H1 (cell line): ENCODE results near the gene RPUSD1. TPM values are rescaled to one million over a fixed set of nuclear protein-coding genes. Genes with fewer than 3 reads are reported as not detected.

Experiments
- CTCF ChIA-PET: fragments of 300-600 bp; sonication (Branson Sonifier 250); formaldehyde crosslinking; loops from one replicate; lab custom pipeline; 2021; ENCODE audit not compliant: partially characterized antibody; lab: Charles Lee
- POLR2A ChIA-PET: fragments of 300-600 bp; sonication (Branson Sonifier 250); formaldehyde crosslinking; loops from one replicate; lab custom pipeline; 2021; ENCODE audit warnings: inconsistent platforms; ENCODE audit not compliant: partially characterized antibody; lab: Charles Lee
- DNase-seq, 2 experiments: peaks; one replicate each; pipeline versions ENCODE4 v3.0.0 to v3.0.0-alpha.2; 2010 to 2022; ENCODE audit warnings: low spot score in 2 of 2, low read depth in 1 of 2, mixed read lengths in 1 of 2
- FAIRE-seq: peaks from 2 replicates; lab custom pipeline; 2011; peaks lifted over from hg19 to GRCh38; lab: Jason Lieb, UNC
- H2AFZ ChIP-seq: 2 replicates; pipeline ENCODE4 v1.8.1; 2012; ENCODE audit warnings: low read length, inconsistent platforms
- H2AK5ac ChIP-seq: 2 replicates; pipeline ENCODE4 v1.6.1; 2013; ENCODE audit warnings: low read depth, low read length
- H2BK120ac ChIP-seq: replicated peaks from 2 replicates; pipeline ENCODE3; 2013; ENCODE audit warnings: low read depth, low read length, inconsistent platforms
- H2BK12ac ChIP-seq: 2 replicates; pipeline ENCODE4 v1.6.1; 2013; ENCODE audit warnings: low read depth, low read length
- H2BK15ac ChIP-seq: 2 replicates; pipeline ENCODE4 v1.6.1; 2013; ENCODE audit warnings: low read length
- H2BK20ac ChIP-seq: 2 replicates; pipeline ENCODE4 v1.6.1; 2013; ENCODE audit warnings: low read length
- H2BK5ac ChIP-seq: 2 replicates; pipeline ENCODE4 v1.6.1; 2013; ENCODE audit warnings: low read depth, low read length
- H3K14ac ChIP-seq: 2 replicates; pipeline ENCODE4 v1.6.1; 2013; ENCODE audit warnings: inconsistent platforms; ENCODE audit not compliant: insufficient read length
- H3K18ac ChIP-seq: 2 replicates; pipeline ENCODE4 v1.6.1; 2013; ENCODE audit warnings: low read length; ENCODE audit errors: extremely low read depth
- H3K23ac ChIP-seq: 2 replicates; pipeline ENCODE4 v1.6.1; 2013; ENCODE audit warnings: inconsistent platforms; ENCODE audit not compliant: insufficient read length
- H3K23me2 ChIP-seq: 2 replicates; pipeline ENCODE4 v1.6.1; 2013; ENCODE audit warnings: low read depth, low read length
- H3K27ac ChIP-seq: 2 replicates; pipeline ENCODE4 v1.6.1; 2011; ENCODE audit warnings: low read depth, low read length, inconsistent platforms
- H3K27me3 ChIP-seq, 4 experiments: replicated peaks in 1 of 4; 1 replicate in 1 of 4; 2 replicates in 3 of 4; pipeline versions ENCODE4 v1.6.1 to v1.8.1; 2011 to 2013; ENCODE audit warnings: low read length in 3 of 4, mild to moderate bottlenecking in 3 of 4, inconsistent platforms in 2 of 4, mixed read lengths in 2 of 4, moderate library complexity in 1 of 4; ENCODE audit not compliant: control insufficient read depth in 3 of 4, insufficient read depth in 3 of 4; ENCODE audit errors: extremely low read depth in 1 of 4
- H3K36me3 ChIP-seq, 4 experiments: 2 replicates each; pipeline versions ENCODE4 v1.6.1 to v1.8.1; 2011 to 2013; ENCODE audit warnings: mild to moderate bottlenecking in 4 of 4, low read length in 3 of 4, moderate library complexity in 2 of 4, control low read depth in 1 of 4, inconsistent platforms in 1 of 4; ENCODE audit not compliant: insufficient read depth in 4 of 4, control insufficient read depth in 2 of 4
- H3K4ac ChIP-seq: replicated peaks from 2 replicates; pipeline ENCODE3; 2013; ENCODE audit warnings: low read length, low read depth, mixed read lengths, inconsistent platforms; ENCODE audit not compliant: insufficient read length
- H3K4me1 ChIP-seq, 4 experiments: replicated peaks in 1 of 4; 1 replicate in 1 of 4; 2 replicates in 3 of 4; pipeline versions ENCODE4 v1.6.1 to v1.8.1; 2011 to 2013; ENCODE audit warnings: low read length in 3 of 4, inconsistent platforms in 2 of 4, mixed read lengths in 1 of 4; ENCODE audit not compliant: insufficient read depth in 4 of 4, control insufficient read depth in 3 of 4
- H3K4me2 ChIP-seq, 2 experiments: 2 replicates each; pipeline versions ENCODE4 v1.6.1 to v1.8.1; 2011 to 2013; ENCODE audit warnings: low read depth in 2 of 2, low read length in 2 of 2, control low read depth in 1 of 2, inconsistent platforms in 1 of 2, mild to moderate bottlenecking in 1 of 2; ENCODE audit not compliant: insufficient read depth in 1 of 2
- H3K4me3 ChIP-seq, 4 experiments: fragments of 200-600, 300-600 bp in 1 of 4; sonication (generic), shearing (Covaris generic), sonication (Bioruptor Twin) in 1 of 4; 2 replicates each; pipeline versions ENCODE4 v1.5.1 to v1.8.1; 2011 to 2016; ENCODE audit warnings: low read length in 4 of 4, low read depth in 3 of 4, control low read depth in 2 of 4, inconsistent platforms in 2 of 4, mild to moderate bottlenecking in 2 of 4, mixed read lengths in 1 of 4, moderate library complexity in 1 of 4; ENCODE audit not compliant: insufficient read depth in 2 of 4; ENCODE audit errors: extremely low read depth in 1 of 4
- H3K56ac ChIP-seq: replicated peaks from 2 replicates; pipeline ENCODE3; 2013; ENCODE audit warnings: low read depth, mild to moderate bottlenecking, mixed read lengths, low read length, inconsistent platforms; ENCODE audit not compliant: insufficient read length
- H3K79me1 ChIP-seq: 2 replicates; pipeline ENCODE4 v1.6.1; 2013; ENCODE audit warnings: low read depth, low read length, control low read depth
- H3K79me2 ChIP-seq, 2 experiments: 2 replicates each; pipeline versions ENCODE4 v1.6.1 to v1.8.1; 2012 to 2013; ENCODE audit warnings: low read length in 2 of 2, mild to moderate bottlenecking in 2 of 2, inconsistent platforms in 1 of 2; ENCODE audit not compliant: insufficient read depth in 2 of 2, control insufficient read depth in 1 of 2
- H3K9ac ChIP-seq, 4 experiments: replicated peaks in 1 of 4; 1 replicate in 1 of 4; 2 replicates in 3 of 4; pipeline versions ENCODE4 v1.6.1 to v1.8.1; 2011 to 2013; ENCODE audit warnings: low read depth in 3 of 4, low read length in 3 of 4, control low read depth in 2 of 4, mild to moderate bottlenecking in 2 of 4, moderate library complexity in 2 of 4, inconsistent platforms in 1 of 4; ENCODE audit errors: extremely low read depth in 1 of 4
- H3K9me3 ChIP-seq, 2 experiments: 2 replicates each; pipeline versions ENCODE4 v1.6.1 to v1.8.1; 2012 to 2013; ENCODE audit warnings: mild to moderate bottlenecking in 2 of 2, moderate library complexity in 2 of 2, control low read depth in 1 of 2, inconsistent platforms in 1 of 2, low read depth in 1 of 2, low read length in 1 of 2, mixed read lengths in 1 of 2; ENCODE audit not compliant: insufficient read depth in 2 of 2
- H4K20me1 ChIP-seq, 2 experiments: replicated peaks in 1 of 2; 2 replicates each; pipeline versions ENCODE3 to v1.8.1; 2011 to 2013; ENCODE audit warnings: inconsistent platforms in 2 of 2, low read length in 2 of 2, mild to moderate bottlenecking in 1 of 2; ENCODE audit not compliant: insufficient read depth in 2 of 2, control insufficient read depth in 1 of 2
- H4K5ac ChIP-seq: 2 replicates; pipeline ENCODE4 v1.6.1; 2013; ENCODE audit warnings: low read length, low read depth, mixed read lengths, inconsistent platforms; ENCODE audit not compliant: insufficient read length
- H4K8ac ChIP-seq: 2 replicates; pipeline ENCODE4 v1.8.0; 2013; ENCODE audit warnings: mild to moderate bottlenecking, moderate library complexity, low read length, inconsistent platforms; ENCODE audit not compliant: insufficient read depth; ENCODE audit errors: extremely low read depth
- H4K91ac ChIP-seq: replicated peaks from 2 replicates; pipeline ENCODE3; 2013; ENCODE audit warnings: low read length, mixed read lengths, inconsistent platforms; ENCODE audit not compliant: insufficient read length
- ATF3 ChIP-seq: IDR thresholded peaks from 2 replicates; pipeline ENCODE4 v1.6.1; 2011; ENCODE audit warnings: low read depth, mild to moderate bottlenecking, low read length; ENCODE audit not compliant: insufficient read depth
- JUN ChIP-seq: IDR thresholded peaks from 2 replicates; pipeline ENCODE4 v1.6.1; 2011; ENCODE audit warnings: low read depth, mild to moderate bottlenecking, improper control_type of control experiment, low read length
- RFX5 ChIP-seq: IDR thresholded peaks from 2 replicates; pipeline ENCODE4 v1.6.1; 2011; ENCODE audit warnings: low read depth, low read length, improper control_type of control experiment, borderline replicate concordance
- SIRT6 ChIP-seq: IDR thresholded peaks from one replicate; pipeline ENCODE4 v1.7.1; 2012; ENCODE audit warnings: low read length, inconsistent platforms
- SIX5 ChIP-seq: IDR thresholded peaks from 2 replicates; pipeline ENCODE4 v1.6.1; 2011; ENCODE audit warnings: mild to moderate bottlenecking, low read depth, low read length
- TBP ChIP-seq: IDR thresholded peaks from 2 replicates; pipeline ENCODE4 v1.6.1; 2011; ENCODE audit warnings: low read depth, low read length, improper control_type of control experiment
- TCF12 ChIP-seq: IDR thresholded peaks from 2 replicates; pipeline ENCODE4 v1.6.1; 2011; ENCODE audit warnings: low read depth, mild to moderate bottlenecking, low read length
- whole genome bisulfite sequencing, 2 experiments: shearing (Covaris generic) in 1 of 2; methylation state at CpG; one replicate each; pipeline versions ENCODE4 v1.1.6 to v1.1.7; 2013 to 2015; ENCODE audit warnings: low lambda C conversion rate in 2 of 2, mixed read lengths in 2 of 2, inconsistent platforms in 1 of 2, low coverage in 1 of 2, missing lambda C conversion rate in 1 of 2; ENCODE audit not compliant: insufficient replicate concordance in 2 of 2, insufficient coverage in 1 of 2, insufficient read length in 1 of 2; ENCODE audit errors: extremely low coverage in 1 of 2, missing lambda C conversion rate in 1 of 2; 5-methylcytosine and 5-hydroxymethylcytosine counted together
- polyA plus RNA-seq, 7 experiments: library from polyadenylated mRNA; depleted of rRNA in 3 of 7; stranded (reverse) in 5 of 7; unstranded in 2 of 7; fragments of >200 nt in 5 of 7; fragments of 200-250 nt in 2 of 7; gene quantifications; 1 replicate in 5 of 7; 2 replicates in 1 of 7; 4 replicates in 1 of 7; pipeline versions ENCODE4 v1.2.1 to v1.2.3, GENCODE V29; 2011 to 2013; ENCODE audit warnings: missing spikeins in 2 of 7, mixed read lengths in 2 of 7
- total RNA-seq: library from RNA; stranded (reverse); fragmentation: NEBNext Ultra II Directional; extraction: Animal tissue kit (Norgen Biotek cat#: 25700); gene quantifications from 2 replicates; pipeline ENCODE4 v1.2.1, GENCODE V29; 2021

Gene RPUSD1
- total and polyA plus RNA-seq, 2 of the 8 experiments (the other 6 are each of a cell fraction or from before 2014, with no cell fraction given) = 32.2 to 61.8 TPM

DNA sequence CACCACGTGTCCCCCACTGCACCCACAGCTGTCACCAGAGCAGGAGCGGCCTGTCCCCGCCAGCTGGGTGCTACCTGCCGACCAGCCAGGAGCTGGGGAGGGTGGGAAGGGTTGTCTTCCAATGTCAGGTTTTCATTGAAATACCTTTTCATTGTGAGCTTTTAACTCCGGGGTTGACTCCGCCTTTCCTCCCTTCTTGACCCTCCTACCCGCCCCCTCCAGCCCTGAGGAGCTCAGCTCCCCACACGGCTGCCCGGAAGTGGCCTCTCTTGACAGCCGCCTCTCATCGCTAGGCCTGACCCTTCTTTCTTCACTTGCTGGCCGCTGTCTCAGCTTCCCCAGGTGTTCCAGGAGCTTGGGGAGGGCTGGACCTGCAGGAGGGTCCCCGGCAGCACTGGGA lies 33.6 kb upstream of the RPUSD1 start:
- 80% methylated on average over 10 of the region's 13 CpGs; no CpG with 5 or more reads in 1 of the 2 experiments for WGBS, 2 experiments
- Histone ChIP-seq H2BK120ac (no peak overlapping the region), H3K56ac (no peak overlapping the region), H4K8ac (no peak overlapping the region), H3K4me1 (peaks cover 0 to 14% (median 0%) of the 10 kb centered on the region in 4 experiments; a peak in 2 of 7 replicates), H2BK12ac (no peak overlapping the region), H3K9me3 (peaks cover 4 to 16% of the 10 kb centered on the region in 2 experiments; a peak in 3 of 4 replicates), H3K14ac (no peak overlapping the region), H4K5ac (no peak overlapping the region), H2AFZ (no peak overlapping the region), H3K18ac (no peak overlapping the region), H4K91ac (no peak overlapping the region), H3K4me3 (no peak overlapping the region), H3K23ac (no peak overlapping the region), H2BK20ac (no peak overlapping the region), H3K79me2 (no peaks in the 10 kb centered on the region), H3K27ac (no peak overlapping the region), H3K4me2 (no peak overlapping the region), H3K27me3 (0 out of 7 replicates have a peak, but pooled peaks cover 0 to 2% (median 0%) of the 10 kb centered on the region in 4 experiments), H2BK5ac (no peak overlapping the region), H3K23me2 (no peaks in the 10 kb centered on the region), H2BK15ac (no peak overlapping the region), H4K20me1 (peaks cover 0 to 6% of the 10 kb centered on the region in 2 experiments), H3K4ac (no peak overlapping the region), H3K9ac (no peak overlapping the region), H3K79me1 (no peaks in the 10 kb centered on the region), H2AK5ac (no peak overlapping the region), H3K36me3 (no peaks in the 10 kb centered on the region)
- CTCF ChIA-PET = no interaction called here
- DNase-seq (no peak), FAIRE-seq (no peak)
- POLR2A ChIA-PET = no interaction called here
- TF ChIP-seq JUN = no peak
- no peak for TF ChIP-seq SIRT6
- no peak for TF ChIP-seq TCF12
- no peak for TF ChIP-seq ATF3
- no peak for TF ChIP-seq TBP
- TF ChIP-seq RFX5 = no peak
- TF ChIP-seq SIX5 = no peak
